NCI-H526 (cell line): Measurements from ENCODE around the gene NCOR1.
"Not testable (repeated sequence)": the region's sequence is repeated elsewhere in the genome, so short reads cannot be mapped to it uniquely, and the experiment has no call there.

Experiments used
- DNase-seq, 2 experiments: peaks; one replicate each; lab custom pipeline; 2025; lab: John Stamatoyannopoulos, UW

NCOR1 gene

DNA sequence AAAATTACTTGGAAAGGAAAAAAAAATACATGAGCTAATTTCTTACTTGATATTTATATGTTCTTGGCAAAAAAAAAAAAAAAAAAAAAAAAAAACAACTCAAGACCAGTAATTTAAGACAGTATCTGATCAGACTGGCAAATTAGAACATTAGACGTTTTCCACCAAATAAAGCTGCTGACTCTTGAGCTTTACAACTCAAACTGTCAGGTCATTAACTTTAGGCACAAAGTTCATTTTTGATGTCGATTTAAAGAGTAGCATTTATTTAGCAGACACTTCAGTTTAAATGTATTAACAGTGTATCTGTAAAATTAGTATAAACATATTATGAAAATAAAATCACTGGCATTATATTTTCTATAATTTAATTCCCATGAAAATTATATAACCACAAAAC is 66.7 kb downstream of the NCOR1 start:
- peak; percentile 33 to 46 for DNase-seq

DNA sequence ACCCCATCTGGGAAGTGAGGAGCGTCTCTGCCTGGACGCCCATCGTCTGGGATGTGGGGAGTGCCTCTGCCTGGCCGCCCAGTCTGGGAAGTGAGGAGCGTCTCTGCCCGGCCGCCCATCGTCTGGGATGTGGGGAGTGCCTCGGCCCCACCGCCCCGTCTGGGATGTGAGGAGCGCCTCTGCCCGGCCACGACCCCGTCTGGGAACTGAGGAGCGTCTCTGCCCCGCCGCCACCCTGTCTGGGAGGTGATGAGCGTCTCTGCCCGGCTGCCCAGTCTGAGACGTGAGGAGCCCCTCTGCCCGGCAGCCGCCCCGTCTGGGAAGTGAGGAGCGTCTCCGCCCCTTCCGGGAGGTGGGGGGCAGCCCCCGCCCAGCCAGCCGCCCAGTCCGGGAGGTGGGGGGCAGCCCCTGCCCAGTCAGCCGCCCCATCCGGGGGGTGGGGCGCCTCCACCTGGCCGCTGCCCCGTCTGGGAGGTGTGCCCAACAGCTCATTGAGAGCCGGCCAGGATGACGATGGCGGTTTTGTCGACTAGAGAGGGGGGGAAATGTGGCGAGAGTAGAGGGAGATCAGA is 69.9 kb downstream of the NCOR1 start:
- DNase-seq: not testable (repeated sequence)

DNA sequence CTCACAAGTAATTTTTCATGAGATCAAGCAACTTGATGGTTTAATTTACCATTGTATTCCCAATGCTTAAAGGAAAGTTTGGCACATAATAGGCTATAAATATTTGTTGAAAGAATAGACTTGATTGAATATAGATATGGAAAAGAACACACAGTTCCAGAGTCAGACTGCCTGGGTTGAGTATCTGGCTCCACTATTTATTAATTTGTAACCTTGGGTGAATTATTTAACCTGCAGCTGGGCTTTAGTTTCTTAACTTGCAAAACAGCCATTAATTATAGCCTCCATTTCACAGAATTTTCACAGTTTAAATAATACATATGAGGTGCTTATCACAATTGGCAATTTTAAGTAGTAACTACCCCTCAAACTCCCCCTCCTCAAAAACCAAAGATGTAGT is 73.6 kb downstream of the NCOR1 start:
- DNase-seq: no peak

DNA sequence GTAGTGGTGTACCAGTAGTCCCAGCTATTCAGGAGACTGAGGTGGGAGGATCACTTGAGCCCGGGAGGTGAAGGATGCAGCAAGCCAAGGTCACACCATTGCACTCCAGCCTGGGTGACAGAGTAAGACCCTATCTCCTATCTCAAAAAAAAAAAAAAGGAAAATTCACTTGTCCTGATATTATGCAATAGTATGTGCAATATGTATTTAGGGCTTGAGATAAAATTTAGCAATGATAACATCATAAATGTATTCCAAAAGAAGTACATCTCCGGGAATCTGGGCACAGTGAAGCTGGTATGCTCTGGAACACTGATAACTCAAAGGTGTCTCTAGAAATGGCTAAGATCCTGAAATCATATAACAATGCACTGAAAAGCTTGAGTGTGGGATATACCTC is 74.5 kb downstream of the NCOR1 start:
- no peak for DNase-seq

DNA sequence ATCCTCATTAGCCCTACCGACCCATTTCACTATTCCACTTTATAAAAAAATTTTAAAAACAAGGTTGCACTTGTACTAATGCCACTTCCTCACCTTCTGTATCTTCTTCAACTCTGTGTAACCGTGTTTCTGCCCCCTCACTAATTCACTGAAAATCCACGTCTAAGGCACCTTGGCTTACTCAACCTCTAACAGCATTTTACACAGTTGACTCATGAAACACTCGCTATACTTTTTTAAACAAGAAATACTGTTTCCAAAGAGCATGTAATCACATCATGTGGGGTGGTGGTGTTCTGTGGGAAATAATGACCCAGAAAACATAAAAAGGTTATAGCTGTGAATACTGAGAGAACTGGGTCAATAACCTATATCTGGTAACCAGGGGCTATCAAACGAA is 79.9 kb downstream of the NCOR1 start:
- no peak for DNase-seq

DNA sequence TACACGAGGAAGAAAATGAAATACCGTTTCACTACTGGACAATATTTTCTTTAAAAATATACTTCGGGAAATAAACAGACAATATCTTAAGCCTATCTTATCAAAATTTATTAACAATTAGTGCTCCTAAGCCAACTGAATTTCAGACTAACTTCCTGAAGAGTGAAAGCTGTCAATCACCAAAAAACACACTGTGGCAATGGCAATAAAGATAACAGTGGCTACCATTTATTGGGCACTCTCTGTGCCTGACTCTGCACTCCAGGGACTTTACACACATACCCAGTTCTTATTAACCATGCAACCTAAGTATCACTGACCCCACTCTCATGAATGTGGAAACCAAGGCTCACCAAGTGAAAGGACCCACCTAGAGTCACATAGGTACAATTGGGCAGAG is 83.7 kb downstream of the NCOR1 start:
- no peak for DNase-seq

DNA sequence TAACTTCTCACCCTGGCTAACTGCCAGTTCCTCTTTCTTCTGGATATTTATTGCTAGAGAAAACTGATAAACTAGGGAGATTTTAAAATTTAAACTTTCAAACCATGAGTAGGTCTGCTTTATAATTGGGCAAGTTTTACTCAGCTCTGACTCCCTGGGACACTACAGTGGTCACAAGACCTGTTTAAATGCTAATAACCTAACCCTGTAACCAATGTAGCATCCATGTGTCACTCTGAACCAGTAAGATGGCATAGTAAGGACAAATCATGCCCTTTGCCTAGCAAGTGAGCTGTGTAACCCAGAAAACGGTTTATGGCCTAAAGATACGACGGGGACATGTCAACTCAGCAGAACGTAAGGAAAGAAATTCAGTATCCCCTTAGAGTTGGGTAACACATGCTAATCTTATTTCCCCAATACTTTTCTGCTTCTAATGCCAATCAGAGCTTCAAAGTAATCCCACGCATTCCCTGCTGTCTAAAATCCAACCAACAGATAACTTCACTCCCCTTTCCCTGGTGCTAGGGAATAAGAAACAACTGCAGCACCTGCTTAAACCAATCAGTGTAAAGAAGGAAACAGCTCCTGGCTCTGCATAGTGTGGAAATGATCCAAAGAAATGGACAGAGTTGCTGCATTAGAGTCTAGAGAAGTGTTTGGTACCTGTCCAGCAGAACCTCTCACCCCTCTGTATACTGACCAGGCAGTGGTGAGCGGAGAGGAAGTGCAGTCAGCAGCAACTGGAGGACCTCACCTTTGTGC is 85.7 kb downstream of the NCOR1 start:
- no peak for DNase-seq

DNA sequence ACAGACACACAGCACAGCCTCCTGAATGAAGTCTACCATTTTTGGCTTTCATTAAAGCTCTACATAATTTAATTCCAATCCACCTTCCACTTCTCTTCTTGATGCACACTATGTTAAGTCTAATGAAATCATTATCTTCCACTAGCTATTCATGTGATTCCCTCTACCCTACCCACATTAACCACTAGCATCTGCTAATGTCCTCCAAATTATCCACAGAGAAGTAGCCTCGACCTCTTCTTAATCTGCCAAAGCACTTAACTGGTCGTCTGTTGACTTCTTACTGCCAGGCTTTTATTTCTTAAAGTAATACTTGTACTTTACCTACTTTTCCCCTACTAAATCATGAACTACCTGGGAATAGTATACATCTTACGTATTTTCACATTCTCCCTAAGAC is 91.8 kb downstream of the NCOR1 start:
- DNase-seq: no peak

DNA sequence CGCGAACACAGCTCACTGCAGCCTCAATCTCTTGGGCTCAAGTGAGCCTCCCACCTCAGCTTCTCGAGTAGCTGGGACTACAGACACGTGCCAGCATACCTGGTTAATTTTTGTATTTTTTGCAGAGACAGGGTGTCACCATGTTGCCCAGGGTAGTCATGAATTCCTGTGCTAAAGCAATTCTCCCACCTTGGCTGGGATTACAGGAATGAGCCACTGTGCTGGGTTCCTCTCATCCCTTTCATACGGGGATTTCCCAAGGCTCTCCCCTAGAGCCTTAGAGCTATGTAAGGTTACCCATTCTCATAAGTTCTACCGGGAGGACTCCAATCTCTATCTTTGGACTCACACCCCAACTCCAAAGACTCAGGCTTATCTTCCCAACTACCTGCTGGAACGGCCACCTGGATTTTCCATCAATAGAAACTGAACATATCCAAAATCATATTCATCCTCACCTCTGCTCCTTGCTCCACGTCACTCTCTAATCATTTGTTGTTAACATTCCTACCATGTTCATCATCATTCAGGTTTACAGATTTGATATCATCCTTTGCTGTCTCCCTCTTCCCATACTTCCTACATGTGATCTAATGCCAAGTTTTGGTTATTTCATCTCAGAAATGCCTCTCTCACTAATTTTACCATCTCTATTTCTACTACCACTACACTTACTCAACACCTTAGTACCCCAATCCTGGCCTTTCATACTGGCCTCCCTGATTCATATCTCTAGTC is 92.5 kb downstream of the NCOR1 start:
- no peak for DNase-seq

DNA sequence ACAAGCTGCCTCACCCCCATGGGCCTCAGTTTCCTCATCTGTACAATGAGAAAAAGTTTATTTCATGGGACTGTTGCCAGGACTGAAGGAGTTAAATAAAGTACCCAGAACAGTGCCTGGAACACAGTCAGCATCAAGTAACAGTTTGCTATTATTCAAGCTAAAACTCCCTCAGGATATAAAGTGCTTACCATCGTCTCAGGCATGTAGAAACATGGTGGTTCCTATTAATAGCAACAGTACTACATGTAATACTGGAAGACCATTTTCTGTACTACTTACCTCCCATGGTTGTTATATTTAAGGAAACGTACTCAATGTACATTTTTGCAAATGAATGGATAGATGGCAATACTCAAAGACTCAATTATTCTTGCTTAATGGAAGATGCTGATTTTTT is 93.4 kb downstream of the NCOR1 start:
- DNase-seq: no peak

DNA sequence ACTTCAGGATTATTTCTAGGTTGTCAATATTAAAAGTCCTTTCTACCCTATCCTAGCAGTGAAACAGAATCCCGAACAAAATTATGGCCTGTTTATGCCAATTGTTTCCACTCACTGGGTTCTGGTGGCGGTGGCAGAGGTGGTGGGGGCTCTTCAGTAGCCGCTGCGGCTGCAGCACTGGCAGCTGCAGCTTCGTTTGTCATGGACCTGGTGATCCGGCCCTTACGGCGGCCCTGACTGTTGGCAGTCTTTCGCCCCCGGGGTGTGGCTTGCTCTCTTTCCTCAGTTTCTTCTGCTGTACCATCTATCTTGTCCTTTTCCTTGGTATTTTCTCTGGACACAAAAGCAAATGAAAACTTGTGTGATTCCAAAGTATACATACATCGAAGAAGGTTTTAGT is 94.4 kb downstream of the NCOR1 start:
- no peak for DNase-seq

DNA sequence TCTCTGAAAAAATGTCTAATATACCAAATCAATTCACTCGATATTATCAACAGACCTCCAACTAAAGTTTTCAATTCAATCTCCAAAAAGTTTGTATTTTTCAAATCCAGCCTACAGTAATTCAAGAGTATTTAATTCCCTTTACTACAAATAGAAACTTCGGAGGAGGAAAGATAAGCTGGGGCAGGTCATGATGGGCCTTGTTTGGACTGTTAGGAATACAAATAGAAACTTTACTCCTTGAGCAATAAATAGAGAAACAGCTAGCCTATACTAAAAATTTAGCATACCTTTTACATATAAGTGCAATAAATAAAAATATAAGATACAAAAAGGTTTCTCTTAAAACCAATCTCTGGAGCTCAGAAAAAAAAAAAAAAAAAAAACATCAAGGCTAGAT is 98.2 kb downstream of the NCOR1 start:
- no peak for DNase-seq

DNA sequence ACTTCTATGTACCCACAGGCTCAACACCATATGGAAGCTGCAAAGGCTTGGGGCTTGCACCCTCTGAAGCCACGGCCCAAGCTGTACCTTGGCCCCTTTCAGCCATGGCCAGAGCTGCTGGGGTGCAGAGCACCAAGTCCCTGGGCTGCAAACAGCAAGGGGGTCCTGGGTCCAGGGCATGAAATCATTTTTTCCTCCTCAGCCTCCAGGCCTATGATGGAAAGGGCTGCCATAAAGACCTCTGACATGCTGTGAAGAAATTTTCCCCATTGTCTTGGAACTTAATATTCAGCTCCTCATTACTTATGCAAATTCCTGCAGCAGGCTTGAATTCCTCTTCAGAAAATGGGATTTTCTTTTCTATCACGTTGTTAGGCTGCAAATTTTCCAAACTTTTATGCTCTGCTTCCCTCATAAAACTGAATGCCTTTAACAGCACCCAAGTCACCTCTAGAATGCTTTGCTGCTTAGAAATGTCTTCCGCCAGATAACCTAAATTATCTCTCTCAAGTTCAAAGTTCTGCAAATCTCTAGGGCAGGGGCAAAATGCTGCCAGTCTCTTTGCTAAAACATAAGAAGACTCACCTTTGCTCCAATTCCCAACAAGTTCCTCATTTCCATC is 100.1 kb downstream of the NCOR1 start:
- not testable (repeated sequence) for DNase-seq

DNA sequence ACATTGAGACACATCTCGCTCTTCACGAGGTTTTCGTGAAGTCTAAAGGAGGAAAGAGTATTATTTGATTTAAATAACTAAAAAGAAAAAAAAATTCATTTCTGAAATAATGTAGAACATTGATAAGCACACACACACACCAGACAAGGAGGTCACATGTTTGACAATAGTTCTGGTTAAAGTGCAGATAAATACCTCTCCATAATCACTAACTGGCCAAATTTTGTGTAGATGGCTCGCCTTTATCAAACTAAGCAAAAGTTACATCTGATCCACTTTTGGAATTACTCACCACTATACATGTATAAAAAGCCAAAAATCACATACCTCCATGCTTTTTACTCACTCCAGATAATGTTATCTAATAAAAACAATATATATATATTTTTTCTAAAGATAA is 106.5 kb downstream of the NCOR1 start:
- no peak for DNase-seq

DNA sequence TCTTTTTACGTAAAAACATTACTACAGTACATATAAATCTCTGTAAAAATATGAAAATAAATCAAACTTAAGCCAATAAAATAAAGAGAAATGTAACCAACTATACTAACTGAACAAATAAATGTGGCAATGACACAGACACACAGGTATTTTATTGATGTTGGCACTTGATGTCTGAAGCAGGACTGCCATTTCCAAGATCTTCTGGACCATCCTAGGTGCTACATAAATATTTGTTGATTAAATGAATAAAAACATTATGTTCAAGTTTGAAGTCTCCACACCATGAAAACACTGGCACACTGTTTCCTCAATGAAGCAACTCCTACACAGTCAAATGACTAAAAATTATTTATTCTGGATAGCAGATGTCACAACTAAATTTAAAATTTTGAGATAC is 106.9 kb downstream of the NCOR1 start:
- no peak for DNase-seq

DNA sequence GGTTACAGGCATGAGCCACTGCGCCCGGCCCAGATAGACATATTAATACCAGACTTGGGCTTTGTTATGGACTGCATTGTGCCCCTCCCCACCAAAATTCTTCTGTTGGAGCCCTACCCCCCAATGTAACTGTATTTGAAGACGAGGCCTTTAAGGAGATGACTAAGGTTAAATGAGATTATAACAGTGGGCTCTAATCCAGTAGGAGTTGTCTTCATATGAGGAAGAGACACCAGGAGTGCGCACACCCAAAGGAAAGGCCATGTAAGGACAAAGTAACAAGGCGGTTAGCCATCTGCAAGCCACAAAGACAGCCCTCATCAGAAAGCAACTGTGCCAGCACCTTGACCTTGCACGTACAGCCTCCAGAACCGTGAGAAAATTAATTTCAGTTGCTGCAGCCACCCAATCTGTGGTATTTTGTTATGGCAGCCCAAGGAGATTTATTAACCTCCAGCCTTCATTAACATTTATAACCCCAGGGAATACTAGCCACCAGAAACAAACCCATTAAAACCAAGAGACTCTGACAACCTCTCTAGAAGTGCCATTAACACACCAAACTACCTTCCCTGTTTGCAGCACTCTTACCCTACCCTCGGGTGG is 108.1 kb downstream of the NCOR1 start:
- no peak for DNase-seq

DNA sequence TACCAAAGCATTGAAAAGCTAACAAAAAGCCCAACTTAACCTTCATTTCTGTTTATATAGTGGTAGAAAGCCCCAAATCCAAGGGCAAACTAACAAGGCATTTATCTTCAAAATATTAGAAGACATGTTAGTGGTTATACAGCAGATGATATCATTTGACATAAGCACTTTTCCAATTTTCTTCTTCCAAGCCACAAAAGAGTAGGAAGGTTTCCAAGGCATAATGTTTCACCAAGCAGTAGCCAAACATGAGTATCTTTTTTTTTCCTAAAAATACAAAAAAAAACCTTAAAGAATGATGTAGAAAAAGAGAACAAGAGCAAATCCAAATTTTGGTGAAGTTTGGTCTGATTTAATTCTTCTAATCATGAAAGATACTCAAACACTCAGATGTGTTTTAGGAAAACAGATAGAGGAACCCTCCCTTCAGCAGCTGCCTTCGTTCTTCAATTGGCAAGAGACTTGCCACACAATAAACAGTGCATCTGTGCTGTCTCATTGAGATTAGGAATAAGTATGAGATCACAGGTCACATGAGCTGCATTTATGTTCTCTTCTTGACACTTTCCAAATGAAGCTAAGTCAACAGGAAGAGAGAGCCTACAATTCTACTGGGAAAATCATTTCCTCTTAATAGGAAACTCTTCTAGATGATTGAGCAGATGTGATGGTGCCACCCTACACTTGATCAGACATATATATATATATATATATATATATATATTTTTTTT is 109.0 kb downstream of the NCOR1 start:
- DNase-seq: no peak

DNA sequence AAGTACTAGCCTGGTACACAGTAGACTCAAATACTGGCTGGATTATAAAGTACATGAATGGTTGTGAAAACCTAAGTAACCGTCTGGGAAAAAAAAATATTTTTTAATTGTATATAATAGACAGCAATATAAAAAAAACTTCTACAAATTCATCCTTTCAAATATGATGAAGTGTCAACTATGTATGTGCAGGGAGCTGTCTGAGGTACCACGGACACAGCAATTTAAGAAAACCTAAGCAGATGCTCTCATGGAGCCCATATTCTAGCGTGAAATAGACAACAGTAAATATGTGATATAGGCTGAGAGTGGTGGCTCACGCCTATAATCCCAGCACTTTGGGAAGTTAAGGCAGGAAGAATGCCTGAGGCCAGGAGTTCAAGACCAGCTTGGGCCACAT is 111.1 kb downstream of the NCOR1 start:
- no peak for DNase-seq

DNA sequence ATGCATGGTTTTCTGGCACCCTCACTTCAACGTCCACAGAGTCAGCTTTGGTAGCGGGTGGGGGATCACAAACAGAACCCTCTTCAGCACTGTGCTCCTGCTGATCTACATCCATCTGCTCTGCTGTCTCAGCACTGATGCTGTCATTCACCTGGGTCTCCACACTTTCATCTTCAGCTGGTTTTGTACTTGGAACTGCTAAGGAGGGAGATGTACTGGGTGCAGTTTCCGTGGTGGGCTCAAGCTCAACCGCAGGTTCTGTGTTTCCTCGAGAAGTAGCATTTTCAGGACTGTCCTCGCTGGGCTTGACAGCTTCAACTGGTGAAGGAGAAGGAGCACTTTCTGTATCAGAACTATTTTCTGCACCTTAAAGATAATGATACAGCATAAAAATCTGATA is 113.9 kb downstream of the NCOR1 start:
- no peak for DNase-seq

DNA sequence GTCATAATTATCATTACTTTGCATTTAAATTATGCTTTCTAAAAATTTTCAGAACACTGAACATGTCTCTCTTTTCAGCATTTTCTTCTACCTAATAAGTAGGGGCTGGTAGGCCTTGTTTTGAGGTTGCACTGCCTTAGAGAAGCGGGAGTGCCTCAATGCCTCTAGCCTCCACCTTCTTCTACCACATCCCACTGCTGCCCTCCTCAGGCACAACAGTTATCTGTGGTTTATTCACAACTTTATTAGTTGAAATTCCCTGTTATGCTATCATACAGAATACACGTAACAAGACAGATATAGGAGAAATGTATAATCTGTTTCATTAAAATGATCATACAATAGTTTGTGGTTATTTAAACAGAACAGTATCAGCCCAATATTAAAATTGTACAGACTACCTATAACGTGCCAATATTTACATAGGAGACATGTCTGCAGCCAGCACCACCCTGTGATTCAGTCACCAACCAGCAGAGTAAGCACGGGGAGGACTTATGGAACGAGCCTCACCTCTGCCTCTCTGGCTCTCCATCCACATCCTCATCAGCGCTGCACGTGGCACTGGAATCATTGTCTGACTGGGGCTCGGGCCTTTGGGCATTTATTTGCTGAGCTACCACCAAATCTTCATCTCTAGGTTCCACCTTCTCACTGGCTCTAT is 114.5 kb downstream of the NCOR1 start:
- no peak for DNase-seq

DNA sequence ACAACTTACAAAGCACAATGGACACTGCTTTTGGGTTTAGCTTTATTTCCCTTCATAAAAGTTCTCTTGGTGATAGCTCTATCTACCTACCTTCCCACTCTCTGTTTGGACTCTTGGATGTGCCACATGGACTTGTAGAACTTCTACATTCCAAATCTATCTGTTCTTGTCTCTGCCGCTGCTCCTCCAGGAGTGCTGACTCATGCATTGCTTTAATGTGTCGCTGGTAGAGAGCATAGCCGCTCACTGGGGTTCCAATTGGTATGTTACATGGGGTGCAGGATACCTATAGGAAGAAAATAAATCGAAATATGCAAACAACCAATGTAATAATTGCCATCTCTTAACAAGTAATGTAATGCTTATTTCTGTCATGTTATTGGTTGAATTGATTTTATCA is 123.6 kb downstream of the NCOR1 start:
- DNase-seq: no peak
